GM21717 (cell line): ENCODE data around the gene KRT76.
"Not testable (repeated sequence)": the region's sequence is repeated elsewhere in the genome, so short reads cannot be mapped to it uniquely, and the experiment has no call there.

Source experiments
- ATAC-seq: cut with Tn5 transposase; IDR thresholded peaks from one replicate; pipeline ENCODE4 v1.9.1; 2021; ENCODE audit warnings: mild to moderate bottlenecking, moderate library complexity; ENCODE audit not compliant: unreplicated experiment

Gene KRT76

DNA sequence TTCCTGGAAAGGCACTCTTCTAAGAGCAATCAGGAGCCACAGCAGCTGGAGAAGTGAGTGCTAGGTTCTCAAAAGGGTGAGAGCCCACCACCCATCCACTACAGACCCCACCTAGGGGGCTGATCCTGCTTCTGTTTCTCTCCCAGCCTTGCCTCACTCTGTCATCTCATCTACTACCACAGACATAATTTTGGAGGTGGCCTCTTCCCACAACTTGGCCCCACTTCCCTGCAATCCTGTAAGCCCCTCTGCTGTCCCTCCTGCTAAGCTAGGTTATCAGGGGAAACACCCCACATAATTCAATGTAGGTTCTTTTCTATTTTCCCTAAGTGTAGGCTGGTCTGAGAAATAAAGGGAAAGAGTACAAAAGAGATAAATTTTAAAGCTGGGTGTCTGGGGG, 16.5 kb downstream of the KRT76 start:
- no peak for ATAC-seq

DNA sequence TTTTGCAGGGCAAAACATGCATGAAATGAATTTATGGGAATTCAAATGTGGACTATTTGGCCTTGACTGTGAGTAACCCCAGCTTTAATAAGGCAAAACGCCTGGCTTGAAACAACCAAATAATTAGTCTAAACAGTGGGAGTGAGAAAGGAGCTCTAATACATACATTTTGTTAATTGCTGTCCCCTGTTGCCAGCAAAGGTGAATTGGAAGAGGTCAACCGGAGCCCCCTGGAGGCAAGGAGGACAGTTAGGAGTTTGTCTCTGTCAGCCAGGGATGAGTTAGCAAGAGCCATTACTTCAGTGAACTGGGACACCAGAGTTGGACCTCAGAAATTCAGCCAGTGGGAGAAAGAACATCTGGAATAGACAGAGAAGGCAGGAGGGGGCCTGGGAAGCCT, 17.4 kb downstream of the KRT76 start:
- ATAC-seq: no peak

DNA sequence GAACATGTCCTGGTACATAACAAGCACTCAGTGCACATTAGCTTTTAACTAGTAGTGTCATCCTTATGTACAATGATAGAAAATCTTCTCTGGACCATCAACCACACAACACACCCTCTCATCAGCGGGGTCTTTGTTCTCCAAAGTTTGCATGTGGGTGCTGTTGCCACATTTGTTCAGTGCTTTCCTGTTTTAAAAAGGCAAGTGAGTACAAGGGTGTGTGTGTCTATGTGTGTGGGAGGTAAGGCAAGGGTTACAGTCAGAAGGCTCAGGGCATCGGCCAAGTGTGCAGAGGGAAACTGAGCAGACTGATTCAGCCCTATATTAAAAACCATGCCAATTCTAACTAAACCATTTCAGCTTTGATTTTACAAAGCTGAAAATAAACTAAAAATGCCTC, 17.9 kb downstream of the KRT76 start:
- no peak for ATAC-seq

DNA sequence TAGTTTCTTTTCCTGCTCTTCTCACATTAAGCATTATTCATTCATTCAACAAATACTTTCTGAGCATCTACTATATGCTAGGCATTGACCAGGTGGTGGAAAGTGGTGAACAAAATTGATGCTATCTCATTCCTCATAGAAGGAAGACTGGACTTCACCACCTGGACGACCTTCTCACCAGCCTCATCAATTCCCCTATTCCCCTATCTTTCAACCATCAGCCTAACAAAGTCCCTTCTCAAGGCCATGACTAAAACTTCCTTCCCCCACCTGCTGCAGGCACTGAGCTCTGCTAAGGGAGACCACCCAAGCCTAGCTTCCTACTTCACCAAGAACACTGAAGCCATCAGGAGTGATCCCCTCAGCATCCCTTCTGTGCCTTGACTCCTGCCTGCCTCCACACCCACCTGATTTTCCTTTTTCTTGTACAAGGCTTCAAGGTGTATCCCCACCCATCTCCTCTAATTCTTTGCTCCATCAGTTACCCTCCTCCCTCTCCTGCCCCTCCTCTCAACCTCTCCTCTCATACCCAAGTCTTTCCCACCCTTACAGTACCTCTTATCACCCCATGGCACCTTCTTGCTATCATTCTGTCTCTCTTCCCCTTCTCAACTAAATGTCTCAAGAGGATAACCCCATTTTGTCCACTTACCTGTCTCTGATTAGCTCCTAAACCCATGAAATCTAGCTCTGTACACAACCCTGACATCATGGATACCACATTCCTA, 19.5 kb downstream of the KRT76 start:
- ATAC-seq: no peak

GRCh38 chr12:52756281-52756960, 20.7 kb downstream of the KRT76 start:
- no peak for ATAC-seq

DNA sequence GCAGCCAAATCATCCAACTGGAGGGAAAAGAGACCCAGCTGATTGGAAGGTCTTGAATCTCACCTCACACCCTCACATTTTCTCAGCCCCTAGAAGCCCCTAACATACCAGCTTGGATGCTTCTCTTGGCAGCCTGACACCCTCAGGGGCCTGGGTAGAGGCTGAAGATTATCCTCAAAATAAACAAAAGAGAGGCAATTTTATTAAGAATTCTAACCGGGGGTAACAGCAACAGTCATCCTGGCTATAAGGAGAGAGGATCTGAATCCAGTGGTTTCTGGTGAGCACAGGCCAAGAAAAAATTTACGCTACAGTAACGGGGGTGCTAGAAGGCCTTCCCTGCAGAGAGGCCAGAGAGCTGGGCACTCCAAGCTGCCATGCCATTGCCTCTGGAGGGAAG, 21.6 kb downstream of the KRT76 start:
- ATAC-seq: no peak

DNA sequence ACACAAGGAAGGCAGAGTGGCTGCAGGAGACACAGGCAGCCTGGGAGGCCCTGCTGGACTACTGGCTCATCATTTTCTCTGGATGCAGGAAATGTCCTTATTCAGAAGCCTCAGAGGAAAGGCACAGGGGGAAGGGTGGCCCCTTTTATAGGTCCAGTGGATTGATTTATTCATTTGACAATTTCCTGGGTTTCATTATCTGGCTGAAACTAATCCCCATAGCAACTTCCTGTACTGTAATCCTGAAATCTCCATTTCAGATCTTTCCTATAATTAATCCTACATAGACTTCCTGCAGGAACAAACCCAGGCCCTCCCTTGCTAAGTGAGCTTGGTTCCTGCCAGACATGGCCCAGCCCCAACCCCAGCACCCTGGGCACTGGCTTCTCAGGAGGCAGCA, 23.0 kb downstream of the KRT76 start:
- no peak for ATAC-seq

GRCh38 chr12:52753283-52753682, 23.9 kb downstream of the KRT76 start:
- ATAC-seq: no peak

DNA sequence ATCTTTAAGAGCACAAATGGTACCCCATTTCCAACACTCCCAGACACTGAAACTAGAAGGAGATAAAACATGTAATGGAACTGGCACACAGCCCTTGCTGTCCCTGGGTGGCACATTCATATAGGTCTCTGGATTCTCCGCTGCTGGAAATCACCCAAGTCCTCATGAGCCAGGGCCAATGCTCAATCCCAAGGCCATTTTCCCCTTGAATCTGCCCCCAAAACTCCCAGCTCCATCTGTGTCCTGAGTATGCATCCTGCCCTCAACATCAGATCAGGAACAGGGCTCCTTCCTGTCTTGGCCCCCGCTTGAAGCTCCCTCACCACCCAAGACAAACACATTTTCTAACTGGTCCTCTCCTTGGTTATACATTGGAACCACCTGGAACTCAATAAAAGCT, 24.6 kb downstream of the KRT76 start:
- ATAC-seq: no peak

- ATAC-seq: no peak
These were observed 25.4 kb downstream of the KRT76 start for GRCh38 chr12:52751795-52752194.

- not testable (repeated sequence) for ATAC-seq
These were observed 26.6 kb downstream of the KRT76 start for GRCh38 chr12:52750532-52750931.

DNA sequence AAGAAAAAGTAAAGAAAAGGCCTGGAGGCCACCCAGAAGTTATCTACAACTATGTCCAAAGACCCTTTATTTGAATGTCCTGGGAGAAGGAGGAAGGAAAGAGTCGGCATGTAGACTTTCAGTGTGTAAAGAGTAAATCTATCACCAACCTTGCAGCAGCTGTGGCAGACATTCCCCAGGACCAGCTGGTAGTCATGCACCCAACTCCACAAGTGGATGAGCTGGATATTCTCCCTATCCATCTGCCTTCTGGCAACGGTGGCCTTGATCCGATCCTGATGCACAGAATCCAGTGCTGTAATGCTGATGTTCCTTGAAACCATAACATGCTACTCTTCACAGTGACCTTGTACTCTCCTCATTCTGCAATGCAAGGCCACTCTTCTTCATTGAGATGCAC, 27.3 kb downstream of the KRT76 start:
- no peak for ATAC-seq

DNA sequence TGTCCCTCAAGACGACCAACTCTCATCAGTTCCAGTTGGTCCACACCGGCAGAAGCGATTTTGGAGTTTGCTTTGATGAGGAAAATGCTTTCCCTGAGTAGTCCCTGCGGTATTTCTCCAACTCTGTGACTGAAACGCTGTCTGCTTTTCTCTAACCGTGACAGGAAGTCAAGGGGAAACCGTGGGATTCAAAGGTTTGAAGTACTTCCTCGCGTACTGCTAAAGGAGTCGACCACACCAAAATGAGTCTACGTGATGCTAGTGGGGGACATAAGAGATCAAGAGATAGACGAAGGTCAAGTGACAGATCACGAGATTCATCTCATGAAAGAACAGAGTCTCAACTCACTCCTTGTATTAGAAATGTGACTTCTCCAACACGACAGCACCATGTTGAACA, 28.6 kb downstream of the KRT76 start:
- ATAC-seq: no peak

DNA sequence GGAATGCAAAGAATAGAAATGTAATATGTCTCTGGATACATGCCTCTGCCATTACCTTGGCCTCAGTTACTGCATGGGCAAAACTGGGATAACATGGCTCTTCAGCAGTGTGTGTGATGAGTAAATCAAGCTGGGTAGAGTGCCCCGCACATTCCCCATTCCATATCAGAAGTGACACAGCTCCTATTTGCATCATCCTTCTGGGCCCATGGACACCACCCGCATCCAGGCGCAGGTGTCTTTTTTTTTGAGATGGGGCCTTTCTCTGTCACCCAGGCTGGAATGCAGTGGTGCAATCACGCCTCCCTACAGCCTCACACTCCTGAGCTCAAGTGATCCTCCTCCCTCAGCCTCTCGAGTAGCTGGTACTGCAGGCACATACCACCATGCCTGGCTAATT, 31.6 kb downstream of the KRT76 start:
- ATAC-seq: no peak

GRCh38 chr12:52744493-52745156, 32.5 kb downstream of the KRT76 start:
- ATAC-seq: no peak

- ATAC-seq: no peak
These were observed 34.2 kb downstream of the KRT76 start for GRCh38 chr12:52742822-52743457.

GRCh38 chr12:52742196-52742580, 35.0 kb downstream of the KRT76 start:
- ATAC-seq: no peak

DNA sequence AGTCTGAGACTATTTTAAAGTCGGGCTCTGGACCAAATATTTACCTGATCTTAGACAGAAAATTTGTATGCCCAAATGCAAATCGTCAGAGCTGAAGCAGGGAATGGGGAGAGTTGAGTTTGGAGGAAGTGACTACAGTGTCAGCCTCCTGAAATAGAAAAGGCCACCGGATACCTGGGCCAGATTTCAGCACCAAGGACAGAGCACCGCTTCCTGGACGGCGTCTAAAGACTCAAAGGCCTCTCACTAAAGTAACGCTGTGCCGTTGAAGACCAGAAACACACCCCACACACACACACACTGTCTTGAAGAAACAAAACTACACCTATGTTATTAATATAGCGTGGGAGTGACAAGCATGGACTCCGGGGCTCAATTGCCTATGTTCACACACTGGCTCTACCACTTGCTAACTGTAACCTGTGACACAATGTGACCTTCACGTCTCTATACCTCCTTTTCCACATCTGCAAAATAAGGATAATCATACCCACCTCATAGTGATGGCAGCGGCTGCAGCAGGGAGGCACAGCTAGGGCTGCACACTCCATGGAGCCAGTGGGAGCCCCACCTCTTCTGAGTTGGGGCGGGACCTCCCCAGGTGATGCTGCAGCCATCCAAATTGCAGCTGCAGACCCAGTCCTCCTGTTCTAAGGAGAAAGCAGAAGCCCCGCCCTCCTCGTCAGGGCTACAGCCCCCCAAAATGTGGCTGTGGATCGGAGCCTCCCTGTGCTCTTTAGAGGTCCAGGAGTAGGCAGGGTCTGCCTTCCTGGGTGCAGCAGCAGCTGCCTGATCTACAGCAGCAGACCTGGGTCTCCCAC, 35.6 kb downstream of the KRT76 start:
- ATAC-seq: no peak

DNA sequence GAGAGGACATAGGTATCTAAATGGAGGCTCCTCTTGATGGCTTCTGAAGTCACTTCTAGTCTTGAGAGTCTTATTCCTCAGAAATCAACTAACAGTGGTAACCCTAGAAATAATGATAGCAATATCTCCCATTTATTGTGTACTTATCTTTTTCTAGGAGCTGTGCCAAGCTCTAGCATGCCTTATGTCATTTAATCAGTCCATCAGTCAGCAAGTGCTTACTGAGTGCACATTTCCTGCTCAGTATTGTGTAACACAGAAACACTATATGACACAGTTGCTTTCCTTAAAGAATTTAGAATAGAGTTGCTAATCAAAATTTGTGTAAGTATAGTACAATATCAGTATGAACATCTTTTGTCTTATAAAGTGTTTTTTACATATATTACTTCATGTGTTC, 36.6 kb downstream of the KRT76 start:
- ATAC-seq: no peak

DNA sequence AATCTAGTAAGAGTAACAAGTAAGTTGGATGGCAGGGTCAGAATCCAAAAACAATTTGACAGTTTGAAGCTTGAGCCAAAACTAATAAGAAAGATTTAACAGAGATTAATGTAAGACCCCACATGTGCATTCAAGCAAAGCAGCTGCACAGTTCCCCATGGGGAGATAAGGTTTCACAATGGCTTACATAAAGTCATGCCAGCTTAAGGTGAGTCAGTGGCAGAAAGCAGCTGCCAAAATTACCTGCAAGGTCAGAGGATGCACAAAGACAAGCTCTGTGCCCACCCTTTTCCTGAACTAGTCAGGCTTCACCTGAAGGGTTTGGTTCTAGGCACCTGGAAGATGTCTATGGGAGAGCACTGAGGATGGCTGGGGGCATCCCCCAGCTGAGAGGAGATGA, 37.2 kb downstream of the KRT76 start:
- ATAC-seq: no peak
